A204.1 (cell line): ENCODE measurements around the gene BIN1.

ENCODE experiments used
- FAIRE-seq: peaks from 2 replicates; lab custom pipeline; 2012; peaks lifted over from hg19 to GRCh38; lab: Jason Lieb, UNC

Gene BIN1

DNA sequence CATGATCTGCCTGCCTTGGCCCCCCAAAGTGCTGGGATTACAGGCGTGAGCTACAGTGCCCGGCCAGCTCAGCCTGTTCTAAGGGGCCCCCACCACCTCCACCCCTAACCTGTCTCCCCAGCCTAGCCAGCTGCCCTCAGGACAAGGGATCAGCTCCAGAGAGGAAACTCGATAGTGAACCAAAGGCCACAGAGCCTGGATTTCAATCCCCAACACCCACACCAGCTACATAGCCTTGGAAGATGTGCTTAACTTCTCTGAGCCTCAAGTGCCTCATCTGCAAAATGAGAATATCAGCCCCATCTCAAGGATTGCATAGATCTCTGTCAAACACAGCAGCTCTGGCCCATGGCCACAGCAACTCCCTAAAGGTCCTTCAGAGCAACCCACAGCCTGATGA is 32.0 kb downstream of the BIN1 start:
- FAIRE-seq, result no peak

DNA sequence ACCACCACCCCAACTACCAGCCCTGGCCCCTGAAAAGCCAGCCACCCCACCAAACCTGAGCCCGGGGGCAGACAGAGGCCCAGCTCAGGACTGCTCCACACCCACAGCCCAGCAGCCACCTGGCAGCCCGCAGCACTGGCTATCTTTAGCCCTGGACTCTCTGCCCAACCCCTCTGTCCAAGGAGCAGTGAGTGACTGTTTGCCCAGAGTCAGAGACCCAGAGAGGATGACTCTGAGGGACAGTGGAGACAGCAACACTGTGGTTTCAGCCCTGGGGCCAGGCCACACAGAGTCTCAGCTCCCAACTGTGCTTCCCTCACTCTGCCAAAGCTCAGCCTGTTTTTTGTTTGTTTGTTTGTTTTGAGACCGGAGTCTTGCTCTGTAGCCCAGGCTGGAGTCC is 32.6 kb downstream of the BIN1 start:
- no peak for FAIRE-seq

DNA sequence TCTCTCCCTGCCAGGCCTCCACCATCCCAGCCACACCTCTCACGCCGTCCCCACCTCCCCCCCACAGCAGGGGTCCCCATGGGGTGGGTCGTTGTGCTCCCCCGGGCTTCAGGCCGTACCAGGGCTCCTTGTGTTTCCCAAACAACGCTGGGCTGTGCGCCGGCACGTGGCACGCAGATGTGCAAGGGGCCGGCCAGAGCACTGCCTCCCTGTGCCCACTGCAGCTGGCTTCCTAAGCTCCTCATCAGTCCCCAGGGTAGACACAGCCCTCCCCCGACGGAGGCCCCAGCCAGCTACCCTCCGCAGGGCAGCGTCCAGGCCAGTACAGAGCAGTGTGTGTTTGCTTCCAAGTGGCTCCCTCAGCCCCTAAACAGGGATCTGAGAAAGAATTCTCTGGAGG is 34.0 kb downstream of the BIN1 start:
- FAIRE-seq, result no peak

DNA sequence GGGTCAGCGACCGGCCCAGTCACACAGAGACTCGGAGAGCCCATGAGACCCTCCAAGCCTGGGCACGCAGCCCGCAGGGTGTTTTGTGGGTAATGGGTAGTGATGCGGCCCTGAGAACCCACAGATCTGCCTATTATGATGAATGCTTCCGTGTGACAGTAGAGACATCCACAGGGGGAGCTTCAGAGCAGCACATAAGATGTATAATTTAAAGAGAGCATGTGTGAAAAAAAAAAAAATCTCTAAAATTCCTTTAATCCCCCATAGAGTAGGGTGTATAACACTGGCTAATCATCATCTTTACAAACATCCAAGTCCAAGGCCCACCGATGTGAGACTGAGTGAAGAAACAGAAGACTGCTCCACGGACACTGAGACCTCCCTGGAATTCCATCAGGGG is 34.6 kb downstream of the BIN1 start:
- FAIRE-seq, result no peak

DNA sequence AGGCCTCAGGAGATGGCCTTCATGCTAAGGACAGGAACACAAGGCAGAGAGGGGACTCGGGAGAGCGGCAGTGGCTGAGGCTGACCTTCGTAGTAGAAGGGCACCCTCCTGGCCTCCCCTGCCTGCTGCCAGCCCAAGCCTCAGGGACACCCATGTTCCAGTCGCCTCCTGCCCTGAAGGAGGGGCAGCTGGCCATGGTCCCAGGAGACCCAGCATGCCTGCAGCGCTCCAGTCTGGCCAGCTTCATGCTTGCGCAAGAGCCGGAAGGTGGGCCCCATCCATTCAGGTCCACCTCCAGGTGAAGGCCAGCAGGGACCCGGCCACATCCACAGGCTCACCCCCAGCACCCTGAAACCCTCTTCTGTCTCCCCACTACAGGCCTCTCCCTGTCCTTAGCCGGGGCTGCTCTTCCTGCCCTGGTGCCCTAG is 35.0 kb downstream of the BIN1 start:
- no peak for FAIRE-seq

DNA sequence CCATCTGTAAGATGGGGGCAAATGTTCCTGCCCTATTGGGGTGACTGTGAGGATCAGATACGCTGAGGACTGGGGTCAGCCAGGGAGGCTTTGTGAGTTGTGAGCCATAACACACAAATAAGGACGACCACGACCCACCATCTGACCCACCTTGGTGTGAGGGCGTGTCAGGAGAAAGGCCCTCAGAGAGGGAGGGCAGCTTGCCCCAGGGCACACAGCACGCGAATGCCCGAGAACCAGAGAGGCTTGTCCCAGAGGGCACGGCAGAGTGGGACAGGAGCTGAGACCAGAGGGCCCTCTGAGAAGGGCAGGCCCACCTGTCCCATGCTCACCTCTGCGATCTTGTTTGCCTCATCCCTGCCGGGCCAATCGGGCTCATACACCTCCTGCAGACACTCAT is 36.7 kb downstream of the BIN1 start:
- no peak for FAIRE-seq

DNA sequence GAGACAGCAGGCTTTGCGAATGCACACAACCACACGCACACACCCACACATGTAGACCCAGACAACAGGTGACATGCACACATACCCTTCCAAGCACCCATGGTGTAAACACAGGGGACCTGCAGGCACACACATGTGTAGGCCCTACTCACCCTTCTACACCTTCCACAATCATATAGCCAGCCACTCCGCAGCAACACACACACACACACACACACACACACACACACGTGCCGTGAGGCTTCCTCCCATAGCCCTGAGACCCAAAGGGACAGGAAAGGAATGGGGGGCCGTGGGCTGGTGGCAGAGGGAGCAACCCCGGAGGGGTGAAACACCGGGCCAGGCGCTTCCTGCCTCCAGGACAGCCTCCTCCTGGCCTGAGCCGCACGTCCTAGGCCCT is 37.4 kb downstream of the BIN1 start:
- FAIRE-seq, result no peak

DNA sequence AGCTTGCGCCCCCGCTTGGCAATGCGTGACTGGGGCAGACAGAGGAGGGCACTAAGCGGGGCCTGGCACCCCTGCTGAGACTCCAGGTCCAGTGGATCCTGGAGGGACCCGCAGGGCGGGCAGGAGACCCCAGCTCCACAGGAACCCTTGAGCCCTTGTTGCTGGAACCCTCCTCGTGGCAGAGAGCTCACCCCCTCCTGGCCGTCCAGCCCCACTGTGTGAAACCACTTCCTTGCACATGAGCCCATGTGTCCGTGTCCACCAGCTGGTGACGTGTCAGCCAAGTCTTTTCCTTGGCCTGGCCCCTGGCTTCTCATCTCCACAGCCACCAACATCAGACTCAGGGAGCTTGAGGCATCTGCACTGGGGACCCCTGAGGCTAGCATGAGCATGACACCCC is 38.0 kb downstream of the BIN1 start:
- FAIRE-seq, result no peak

DNA sequence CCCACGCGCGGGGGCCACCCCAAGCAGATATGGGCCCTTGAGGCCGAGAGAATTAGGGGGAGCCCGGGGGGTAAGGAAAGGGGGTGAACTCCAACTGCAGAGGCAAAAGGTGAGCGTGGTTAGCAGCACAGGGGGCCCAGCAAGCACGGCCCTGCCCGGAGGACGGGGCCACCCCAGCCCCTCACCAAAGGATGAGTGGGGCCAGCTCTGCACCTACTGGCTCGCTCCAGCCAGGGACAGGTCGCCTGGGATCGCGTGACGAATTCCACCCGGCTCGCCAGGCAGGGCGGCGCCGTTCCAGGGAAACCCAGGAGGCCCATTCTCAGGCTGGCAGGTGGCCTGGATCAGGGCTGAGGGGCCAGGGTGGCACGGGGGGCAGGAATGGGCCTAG is 38.6 kb downstream of the BIN1 start:
- no peak for FAIRE-seq

DNA sequence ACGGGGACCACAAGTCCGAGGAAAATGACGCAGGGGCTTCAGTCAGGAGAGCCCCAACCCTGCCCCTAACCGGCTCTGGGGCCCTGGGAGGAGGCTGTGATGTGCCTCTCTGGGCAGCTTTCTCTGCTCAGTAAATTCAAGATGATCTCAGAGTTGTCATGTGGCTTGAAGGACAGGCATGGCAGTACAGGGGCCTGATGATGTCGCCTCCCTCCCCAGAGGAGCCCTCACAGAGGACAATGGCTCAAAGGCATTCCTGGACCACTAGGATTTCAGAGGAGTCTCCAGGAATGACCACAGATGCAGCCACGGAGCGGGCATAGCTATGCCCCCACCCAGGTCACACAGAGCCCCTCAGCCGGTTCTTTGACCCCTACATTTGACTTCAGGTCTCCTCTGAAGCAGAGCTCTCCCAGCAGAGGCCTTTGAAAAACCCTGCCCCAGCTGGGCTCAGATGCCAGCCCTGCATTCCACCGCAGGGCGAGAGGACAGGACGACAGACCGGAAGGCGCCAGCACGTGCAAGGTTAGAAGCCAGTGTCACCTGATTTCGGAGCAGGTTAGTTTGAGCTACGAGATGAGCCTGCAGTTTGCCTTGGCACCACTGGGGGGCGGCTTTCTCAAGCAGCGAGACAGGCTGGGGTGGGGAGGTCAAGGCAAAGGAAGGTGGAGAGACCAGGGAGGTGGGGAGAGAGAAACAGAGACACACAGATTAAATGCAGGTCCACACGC is 39.2 kb downstream of the BIN1 start:
- no peak for FAIRE-seq

DNA sequence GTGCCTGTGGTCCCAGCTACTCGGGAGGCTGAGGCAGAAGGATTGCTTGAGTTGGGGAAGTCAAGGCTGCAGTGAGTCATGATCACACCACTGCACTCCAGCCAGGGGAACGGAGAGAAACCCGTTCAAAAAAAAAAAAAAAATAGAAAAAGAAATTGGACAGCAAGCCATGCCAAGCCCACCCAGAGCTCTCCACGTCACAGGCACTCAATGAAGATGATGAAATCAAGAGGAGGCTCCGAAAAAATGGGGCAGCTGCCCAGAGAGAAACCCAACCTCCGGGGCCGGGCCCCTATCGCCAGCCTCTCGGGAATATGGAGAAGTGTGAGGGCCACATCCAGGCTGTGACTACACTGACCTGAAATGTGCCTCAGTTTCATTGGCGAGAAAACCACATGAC is 40.0 kb downstream of the BIN1 start:
- no peak for FAIRE-seq

DNA sequence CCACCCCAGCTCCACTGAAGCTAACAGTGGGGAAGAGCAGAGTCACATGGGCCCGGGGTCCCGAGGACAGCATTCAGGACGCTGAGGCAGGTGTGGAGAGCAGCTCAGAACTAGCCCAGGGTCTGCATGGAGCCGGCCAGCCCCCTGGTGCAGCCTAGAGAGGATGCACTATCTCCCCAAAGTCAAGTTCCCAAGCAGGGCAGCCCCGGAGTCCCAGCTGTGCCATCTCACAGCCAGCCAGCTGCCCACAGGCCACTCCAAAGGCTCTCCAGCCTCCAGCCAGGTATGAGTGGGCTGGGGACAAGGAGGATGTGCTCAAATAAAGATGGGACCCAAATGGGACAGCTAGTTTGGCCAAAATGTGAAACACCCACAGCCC is 41.0 kb downstream of the BIN1 start:
- FAIRE-seq, result no peak

DNA sequence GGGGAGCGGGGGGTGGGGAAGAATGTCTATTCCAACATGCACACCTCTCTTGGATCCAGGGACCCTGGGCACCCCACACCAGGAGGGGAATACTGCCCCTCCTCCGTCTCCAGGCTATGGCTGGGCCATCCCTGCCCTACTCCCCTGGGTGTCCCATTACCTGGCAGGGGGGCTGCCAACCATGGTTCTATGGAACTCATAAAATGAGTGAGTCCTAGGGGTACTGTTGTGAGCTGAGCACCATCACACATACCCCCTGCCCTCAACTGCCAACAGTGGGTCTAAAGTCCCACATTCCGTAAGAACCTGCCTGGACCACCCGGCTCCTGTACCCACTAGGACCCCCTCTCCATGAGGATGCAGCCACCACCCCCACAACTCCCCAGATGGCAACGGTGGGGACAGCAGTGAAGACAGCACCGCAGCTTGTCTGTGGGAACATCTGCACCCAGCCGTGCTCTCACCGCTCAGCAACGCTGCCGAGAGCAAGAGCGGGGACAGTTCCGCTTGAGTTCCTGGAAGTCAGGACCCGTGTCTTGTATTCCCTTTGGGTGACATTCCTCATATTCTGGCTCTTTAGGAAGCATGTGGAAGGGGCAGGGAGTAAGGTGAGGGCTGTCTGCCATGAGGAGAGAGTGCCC is 41.5 kb downstream of the BIN1 start:
- FAIRE-seq, result no peak

DNA sequence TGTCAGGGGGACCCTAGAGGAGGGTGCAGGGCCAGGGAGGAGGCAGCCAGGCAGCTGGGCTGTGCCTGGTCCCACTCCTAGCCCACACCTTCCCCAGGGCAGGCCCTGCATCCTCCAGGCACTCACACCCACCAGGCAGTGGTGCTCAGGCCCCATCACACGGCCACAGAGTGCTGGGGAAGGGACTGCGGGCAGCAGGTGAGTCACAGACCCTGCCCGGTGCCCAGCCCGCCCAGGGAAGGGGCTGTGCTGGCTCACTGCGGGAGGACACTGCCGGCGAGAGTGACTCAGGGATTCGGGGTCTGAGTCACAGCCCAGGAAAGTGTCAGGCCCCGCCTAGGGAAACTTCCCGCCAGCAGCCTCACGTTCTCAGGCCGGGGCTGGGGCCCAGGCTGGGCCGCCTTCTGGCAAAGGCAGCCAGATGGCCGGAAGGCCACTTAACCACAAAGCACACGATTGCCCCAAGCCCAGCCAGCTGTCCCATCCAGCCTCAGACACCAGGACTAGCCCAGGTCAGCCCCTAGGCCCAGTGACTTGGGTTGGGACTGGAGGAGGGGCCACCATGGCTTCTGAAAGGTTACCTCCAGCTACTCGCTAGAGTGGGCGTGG is 42.2 kb downstream of the BIN1 start:
- FAIRE-seq, result no peak

DNA sequence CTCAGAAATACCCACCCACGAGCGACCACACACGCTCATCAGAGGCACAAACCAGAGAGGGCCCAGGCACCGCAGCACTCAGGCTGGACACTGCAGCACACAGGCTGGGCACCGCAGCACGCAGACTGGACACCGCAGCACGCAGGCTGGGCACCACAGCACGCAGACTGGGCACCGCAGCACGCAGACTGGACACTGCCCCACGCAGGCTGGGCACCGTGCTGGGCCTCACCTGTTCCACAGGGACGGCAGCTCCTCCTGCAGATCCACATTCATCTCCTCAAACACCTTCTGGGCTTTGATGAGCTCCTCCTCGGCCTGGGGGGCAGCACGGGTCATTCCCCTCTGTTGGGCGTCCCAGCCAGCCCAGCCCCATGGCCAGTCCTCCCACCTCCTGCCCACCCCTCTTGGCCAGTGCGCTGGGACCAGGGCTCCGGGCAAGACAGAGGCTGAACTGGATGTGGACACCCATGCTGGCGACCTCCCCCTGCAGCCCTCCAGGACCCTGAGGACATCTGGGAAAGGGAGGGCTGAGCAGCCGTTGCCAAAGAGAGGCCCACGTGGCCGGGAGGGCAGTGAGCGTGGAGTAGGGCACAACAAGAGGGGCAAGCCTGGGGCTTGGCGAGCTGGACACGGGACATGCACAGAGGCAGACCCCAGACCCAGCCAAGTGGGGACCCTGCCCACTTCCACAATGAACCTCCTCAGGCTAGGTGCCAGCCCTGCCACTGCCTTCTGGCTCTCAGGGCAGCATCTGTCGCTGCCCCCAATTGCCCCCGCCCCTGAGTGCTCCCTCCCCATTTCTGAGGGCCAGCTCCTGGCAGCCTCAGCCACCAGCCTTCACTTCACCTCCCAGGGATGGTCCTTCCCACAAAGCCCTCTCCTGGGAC is 43.0 kb downstream of the BIN1 start:
- FAIRE-seq, result no peak

DNA sequence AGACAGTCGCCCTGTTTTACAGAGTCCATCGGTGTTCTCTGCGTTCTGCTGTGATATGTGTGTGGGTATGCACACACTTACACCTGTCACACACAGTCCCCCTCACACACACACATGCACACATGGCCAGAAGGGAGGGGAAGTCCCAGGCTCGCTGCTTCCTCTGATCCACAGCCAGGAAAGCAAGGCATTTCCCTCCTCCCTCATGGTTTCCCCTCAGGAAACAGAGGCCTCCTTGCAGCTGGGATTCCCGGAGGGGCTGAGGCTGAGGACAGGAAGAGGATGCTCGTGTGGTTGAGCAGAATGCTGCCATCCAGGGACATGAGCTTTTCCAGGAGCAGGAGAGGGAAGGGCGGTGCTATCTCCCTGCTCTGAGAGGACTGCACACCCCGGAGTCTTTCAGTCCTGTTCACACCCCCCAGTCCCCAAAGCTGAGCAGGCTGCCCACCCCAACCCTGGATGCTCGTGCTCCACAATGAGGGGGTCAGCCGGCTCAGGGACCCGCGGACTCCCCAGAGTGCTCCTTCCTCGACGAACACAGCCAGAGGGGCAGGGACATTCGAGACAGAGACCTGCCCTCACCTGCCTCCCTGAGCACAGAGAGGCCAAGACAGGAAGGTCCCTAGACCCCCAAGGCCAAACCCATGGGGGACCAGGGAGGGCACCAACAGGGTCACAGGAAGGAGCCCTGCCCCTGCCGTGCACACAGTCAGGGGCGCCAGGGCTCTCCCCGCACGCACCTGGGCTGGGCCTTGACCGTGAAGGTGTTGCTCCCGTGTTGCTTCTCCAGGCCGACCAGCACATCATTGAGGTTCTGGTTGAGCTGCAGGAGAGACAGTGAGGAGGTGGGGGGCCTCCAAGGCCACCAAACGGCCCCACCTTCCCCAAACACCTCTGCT is 45.3 kb downstream of the BIN1 start:
- FAIRE-seq, result no peak

DNA sequence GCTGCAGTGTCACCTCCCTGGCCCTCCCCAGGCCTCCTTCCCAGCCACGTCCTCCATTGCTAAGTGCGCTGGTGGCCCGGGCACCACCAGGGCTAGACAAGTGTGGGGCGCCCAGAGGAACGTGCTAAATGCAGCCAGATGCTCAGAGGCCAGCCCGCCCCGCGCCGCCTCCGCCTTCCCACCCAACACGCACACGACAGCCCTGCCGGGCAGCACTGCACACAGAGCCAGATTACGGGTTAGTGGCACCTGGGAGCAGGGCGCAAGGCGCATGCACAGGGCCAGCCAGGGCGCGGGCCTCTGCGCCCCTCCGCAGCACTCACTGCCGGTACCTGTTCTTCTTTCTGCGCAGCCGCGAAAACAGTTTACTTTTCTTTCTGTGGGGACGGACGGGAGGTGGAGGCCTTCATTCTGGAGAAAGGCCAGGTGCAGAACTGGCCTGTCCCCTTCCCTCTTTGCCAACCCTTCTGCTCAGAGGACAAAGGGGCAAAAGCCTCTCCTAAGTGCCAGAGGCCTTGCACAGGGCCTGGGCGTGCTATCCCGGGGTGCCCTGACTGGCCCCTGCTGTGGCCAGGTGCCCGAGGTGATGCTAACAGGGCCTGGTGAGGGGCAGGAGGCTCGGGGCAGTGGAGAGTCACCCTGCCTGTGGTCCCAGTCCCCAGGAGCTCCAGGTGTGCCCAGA is 46.5 kb downstream of the BIN1 start:
- no peak for FAIRE-seq

DNA sequence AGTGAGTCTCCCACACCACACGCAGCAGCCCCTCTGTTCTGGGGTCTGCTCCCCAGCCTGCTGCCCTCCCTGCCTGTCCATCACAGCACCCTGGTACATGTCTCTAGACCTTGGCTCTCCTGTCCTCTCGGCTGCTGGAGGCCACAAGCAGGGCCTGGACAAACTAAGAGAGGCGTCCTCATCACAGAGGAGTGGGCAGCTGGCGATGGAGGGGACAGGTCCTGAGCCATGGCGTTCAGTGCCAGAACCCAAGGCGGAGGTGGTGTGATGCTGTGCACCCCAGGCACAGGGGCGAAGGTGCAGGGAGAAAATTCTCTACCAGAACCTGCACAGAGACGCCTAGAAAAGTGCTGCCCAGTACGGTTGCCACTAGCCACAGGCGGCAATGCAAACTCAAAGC is 47.4 kb downstream of the BIN1 start:
- no peak for FAIRE-seq

DNA sequence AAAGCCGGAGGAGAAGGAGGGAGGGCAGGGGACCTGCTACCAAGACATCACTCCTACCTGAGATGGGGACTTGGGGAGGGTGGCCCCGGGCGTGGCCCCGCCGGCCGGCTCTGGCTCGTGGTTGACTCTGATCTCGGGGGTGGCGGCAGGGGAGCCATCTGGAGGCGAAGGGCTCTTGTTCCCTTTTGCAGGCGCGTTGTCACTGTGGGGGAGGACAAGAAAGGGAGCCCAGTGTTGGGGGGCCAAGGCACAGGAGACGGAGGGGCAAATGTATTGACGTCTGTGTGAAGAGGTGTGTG is 48.1 kb downstream of the BIN1 start:
- no peak for FAIRE-seq

DNA sequence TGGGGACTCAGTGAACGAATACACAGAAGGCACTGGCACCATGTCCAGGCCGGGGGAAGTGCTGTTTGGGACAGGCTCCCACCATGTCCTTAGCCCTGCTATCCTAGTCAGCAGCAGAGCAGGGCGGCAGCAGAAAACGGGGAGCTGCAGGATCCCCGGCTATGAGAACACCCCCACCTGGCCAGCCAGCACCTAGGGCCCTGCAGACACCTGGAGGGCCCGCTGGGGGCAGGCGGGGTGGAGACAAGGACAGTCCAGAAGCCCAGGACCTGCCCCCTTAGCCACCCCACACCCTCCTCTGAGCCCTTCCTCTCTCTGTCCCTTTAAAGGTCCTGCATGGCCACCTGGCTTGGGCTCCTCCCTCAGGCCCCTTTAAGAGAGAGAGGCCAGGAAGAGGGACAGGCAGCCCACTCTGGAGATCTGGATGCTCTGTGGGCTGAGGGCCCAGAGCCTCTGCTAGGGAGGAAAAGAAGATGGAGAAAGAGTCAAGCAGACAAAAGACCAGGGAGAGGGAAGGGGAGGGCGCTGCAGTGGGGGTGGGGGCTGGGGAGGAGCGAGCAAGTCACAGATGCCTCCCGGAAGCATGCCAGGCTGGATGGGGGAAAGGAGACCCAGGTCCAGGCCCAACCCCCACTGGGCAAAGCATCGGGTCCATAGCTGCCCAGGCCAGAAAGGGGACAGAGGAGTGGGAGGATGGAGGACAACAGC is 48.6 kb downstream of the BIN1 start:
- FAIRE-seq, result no peak
